ENCODE data around the gene MARK2. TPM values are rescaled to one million over a fixed set of nuclear protein-coding genes. Genes with fewer than 3 reads are reported as not detected.

Gene MARK2
- total RNA-seq, 1 donor from 2014 or later: 41.5 TPM

GRCh38 chr11:63813035-63813562, 25.8 kb upstream of the MARK2 start, which contains the start of gene SPINDOC:
Gene SPINDOC, plus strand, starts transcription at chr11:63813456. Its CDS starts 231 bp downstream, at chr11:63813687.
- TF ChIP-seq CTCF (IDR thresholded peaks at IDR 0.05): no peak
- H3K27ac Mint-ChIP-seq: no peak within 1 kb of the TSS
- ATAC-seq (ENCODE audit: low read depth) (peak; percentile 94), DNase-seq (peak; percentile 77)
- peaks cover 21% of the 10 kb centered on the region for H3K4me1 Mint-ChIP-seq
- ChIA-PET CTCF (interaction anchor here (1.5 kb wide), 1 partner anchor 24 kb away, joined by 8 read pairs; no protein-coding TSS in a partner anchor), POLR2A (interaction anchor here (1.4 kb wide), 1 partner anchor 26 kb away, joined by 7 read pairs; the partner anchor contains the start of gene MARK2)
- H3K9me3 Mint-ChIP-seq: no peaks in the 10 kb centered on the region
- peak within 1 kb of the TSS; percentile 85 for H3K4me3 Mint-ChIP-seq
- intact Hi-C loops (cut with micrococcal nuclease): loop anchor here (1.0 to 2.0 kb wide), 2 partner anchors 26 to 44 kb away; partner anchors contain the start of gene MARK2
- peaks cover 16% of the 10 kb centered on the region for H3K36me3 Mint-ChIP-seq (ENCODE audit: low read depth)
- H3K27me3 Mint-ChIP-seq: no peaks in the 10 kb centered on the region

- no peak for TF ChIP-seq CTCF (IDR thresholded peaks at IDR 0.05)
- DNase-seq (peak; percentile 45), ATAC-seq (ENCODE audit: low read depth) (peak; percentile 41)
- Mint-ChIP-seq H3K27ac (no peak overlapping the region), H3K4me1 (peaks cover 21% of the 10 kb centered on the region), H3K4me3 (peak overlapping the region; percentile 85), H3K36me3 (ENCODE audit: low read depth) (peaks cover 23% of the 10 kb centered on the region), H3K9me3 (no peaks in the 10 kb centered on the region), H3K27me3 (no peaks in the 10 kb centered on the region)
- ChIA-PET CTCF (interaction anchor here (1.5 kb wide), 1 partner anchor 24 kb away, joined by 8 read pairs; no protein-coding TSS in a partner anchor), POLR2A (interaction anchor here (0.5 to 1.4 kb wide), 6 partner anchors 25 to 1687 kb away, joined by 3 to 11 read pairs (median 4); partner anchors contain the start of genes INTS5, MARK2, STIP1 and ZFTA)
- intact Hi-C loops (cut with micrococcal nuclease): loop anchor here (1.0 to 2.0 kb wide), 2 partner anchors 25 to 44 kb away; partner anchors contain the start of gene MARK2
These were observed 25.1 kb upstream of the MARK2 start for GRCh38 chr11:63813563-63814382.

- intact Hi-C loops (cut with micrococcal nuclease): no loop called here
- Mint-ChIP-seq H3K4me3 (peak overlapping the region; percentile 85), H3K27ac (no peak overlapping the region), H3K27me3 (no peaks in the 10 kb centered on the region), H3K9me3 (no peaks in the 10 kb centered on the region), H3K4me1 (peaks cover 21% of the 10 kb centered on the region), H3K36me3 (ENCODE audit: low read depth) (peaks cover 24% of the 10 kb centered on the region)
- ATAC-seq (ENCODE audit: low read depth): no peak
- ChIA-PET CTCF (interaction anchor here (1.5 kb wide), 1 partner anchor 23 kb away, joined by 8 read pairs; no protein-coding TSS in a partner anchor), POLR2A (interaction anchor here (0.5 to 1.4 kb wide), 5 partner anchors 25 to 1688 kb away, joined by 3 to 11 read pairs (median 3); partner anchors contain the start of genes MARK2, STIP1 and ZFTA)
- no peak for DNase-seq
- no peak for TF ChIP-seq CTCF (IDR thresholded peaks at IDR 0.05)
These were observed 24.6 kb upstream of the MARK2 start for GRCh38 chr11:63814383-63814736.

GRCh38 chr11:63816166-63816565, 22.7 kb upstream of the MARK2 start:
- no peak for DNase-seq
- CTCF ChIA-PET: interaction anchor here (1.3 kb wide), 1 partner anchor 20 kb away, joined by 3 read pairs; no protein-coding TSS in a partner anchor
- TF ChIP-seq CTCF (IDR thresholded peaks at IDR 0.05): no peak
- POLR2A ChIA-PET: no interaction called here
- intact Hi-C loops (cut with micrococcal nuclease): no loop called here
- no peak for ATAC-seq (ENCODE audit: low read depth)
- Mint-ChIP-seq H3K9me3 (no peaks in the 10 kb centered on the region), H3K27me3 (no peaks in the 10 kb centered on the region), H3K27ac (no peak overlapping the region), H3K4me3 (no peak overlapping the region), H3K36me3 (ENCODE audit: low read depth) (peaks cover 35% of the 10 kb centered on the region), H3K4me1 (peaks cover 21% of the 10 kb centered on the region)

- peaks cover 21% of the 10 kb centered on the region for H3K4me1 Mint-ChIP-seq
- H3K4me3 Mint-ChIP-seq: no peak overlapping the region
- no peak for TF ChIP-seq CTCF (IDR thresholded peaks at IDR 0.05)
- POLR2A ChIA-PET: no interaction called here
- H3K27ac Mint-ChIP-seq: no peak overlapping the region
- no peak for DNase-seq
- H3K27me3 Mint-ChIP-seq: no peaks in the 10 kb centered on the region
- no peaks in the 10 kb centered on the region for H3K9me3 Mint-ChIP-seq
- no peak for ATAC-seq (ENCODE audit: low read depth)
- peaks cover 39% of the 10 kb centered on the region for H3K36me3 Mint-ChIP-seq (ENCODE audit: low read depth)
- CTCF ChIA-PET: interaction anchor here (1.3 kb wide), 1 partner anchor 20 kb away, joined by 3 read pairs; no protein-coding TSS in a partner anchor
- intact Hi-C loops (cut with micrococcal nuclease): no loop called here
These were observed 22.2 kb upstream of the MARK2 start for GRCh38 chr11:63816732-63817131.

Data from activated B cell treated with CpG ODN at 0.5 μM for 24 hours (primary cell).